Breast epithelium (tissue), 4 donors: ENCODE measurements around the gene TCHP. TPM values are rescaled to one million over a fixed set of nuclear protein-coding genes. Genes with fewer than 3 reads are reported as not detected.
"Not testable (repeated sequence)": the region's sequence is repeated elsewhere in the genome, so short reads cannot be mapped to it uniquely, and the experiment has no call there.

ENCODE experiments used
- DNase-seq, 2 donors: peaks; one replicate each; pipeline ENCODE4 v3.0.0-alpha.2; 2019; ENCODE audit warnings: low spot score in 2 of 2
- H3K27ac ChIP-seq, 2 donors: fragments of 200-600 bp; sonication (generic) in 1 of 2; one replicate each; pipeline ENCODE4 v1.5.1; 2016 to 2019; ENCODE audit warnings: mild to moderate bottlenecking in 1 of 2
- H3K27me3 ChIP-seq, 2 donors: fragments of 200-600 bp; sonication (generic) in 1 of 2; one replicate each; pipeline versions ENCODE4 v1.5.1 to v1.6.0; 2017 to 2019; ENCODE audit warnings: control low read depth in 1 of 2, mild to moderate bottlenecking in 1 of 2
- H3K36me3 ChIP-seq: fragments of 200-600 bp; one replicate; pipeline ENCODE4 v1.5.1; 2019
- H3K4me1 ChIP-seq, 2 donors: fragments of 200-600 bp; sonication (generic); one replicate each; pipeline ENCODE4 v1.5.1; 2016 to 2019; ENCODE audit warnings: control low read depth in 1 of 2
- H3K4me3 ChIP-seq, 3 donors: fragments of 200-600 bp; sonication (generic); 1 replicate in 2 of 3; 2 replicates in 1 of 3; pipeline ENCODE4 v1.5.1; 2016 to 2019; ENCODE audit warnings: mild to moderate bottlenecking in 3 of 3, moderate library complexity in 2 of 3
- H3K9me3 ChIP-seq, 2 donors: fragments of 200-600 bp; sonication (generic) in 1 of 2; one replicate each; pipeline ENCODE4 v1.5.1; 2016 to 2019; ENCODE audit warnings: control low read depth in 1 of 2
- CTCF ChIP-seq, 3 donors: fragments of 450-650 bp; IDR thresholded peaks; one replicate each; pipeline ENCODE4 v1.5.1; 2016 to 2017; ENCODE audit warnings: antibody characterized with exemption in 3 of 3, mild to moderate bottlenecking in 3 of 3, moderate library complexity in 3 of 3
- POLR2A ChIP-seq: fragments of 450-650 bp; IDR thresholded peaks from one replicate; pipeline ENCODE4 v1.6.1; 2016; ENCODE audit warnings: antibody characterized with exemption, mild to moderate bottlenecking, moderate library complexity
- POLR2AphosphoS5 ChIP-seq, 3 donors: sonication (generic); formaldehyde crosslinking; IDR thresholded peaks; one replicate each; pipeline ENCODE4 v1.6.1; 2017; ENCODE audit warnings: antibody characterized with exemption in 3 of 3
- intact Hi-C: fragments of 100-400 bp; cut with DNase I; formaldehyde crosslinking; loops from one replicate; pipeline ENCODE4 v1.15.1; 2023; ENCODE audit warnings: low total_unique reads
- total RNA-seq, 3 donors: library from RNA; depleted of rRNA; stranded (reverse); fragments of >200 nt; gene quantifications; one replicate each; pipeline ENCODE4 v1.1.0, GENCODE V29; 2016

TCHP gene
- total RNA-seq, 3 donors from 2014 or later: 10.2 to 20.0 (median 18.6) TPM

DNA sequence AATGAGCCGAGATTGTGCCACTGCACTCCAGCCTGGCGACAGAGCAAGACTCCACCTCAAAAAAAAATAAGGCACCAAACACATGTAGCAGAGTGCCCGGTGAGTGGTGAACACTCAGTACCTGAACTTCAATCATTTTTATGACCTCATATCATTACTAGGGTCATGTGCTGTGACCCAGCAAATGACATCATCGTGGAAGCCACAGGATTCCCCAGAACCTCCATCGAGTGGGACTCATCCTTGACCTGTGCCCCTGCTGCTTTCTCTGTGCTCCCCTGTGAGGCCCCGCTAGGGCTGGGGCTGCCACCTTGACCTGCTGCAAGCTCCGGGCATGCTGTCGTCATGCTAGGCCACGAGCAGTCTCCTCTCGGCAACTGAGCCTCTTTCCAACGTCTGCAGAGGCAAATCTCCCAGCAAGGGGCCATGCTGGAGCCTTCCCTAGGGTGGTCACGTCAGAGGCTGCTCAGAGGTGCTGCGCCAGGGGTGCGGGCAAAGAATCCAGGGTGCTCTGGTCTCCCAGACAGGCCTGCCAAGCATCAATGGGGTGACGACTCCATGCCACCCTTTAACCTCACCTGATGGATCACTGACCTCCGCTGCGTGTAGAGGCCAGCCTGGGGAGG is 38.3 kb upstream of the TCHP start:
- intact Hi-C loops: loop anchor here (10.0 kb wide), 1 partner anchor 757 kb away; no protein-coding TSS in a partner anchor
- H3K4me1 ChIP-seq: peaks cover 0 to 4% of the 10 kb centered on the region in 2 donors
- H3K27ac ChIP-seq: no peak overlapping the region

DNA sequence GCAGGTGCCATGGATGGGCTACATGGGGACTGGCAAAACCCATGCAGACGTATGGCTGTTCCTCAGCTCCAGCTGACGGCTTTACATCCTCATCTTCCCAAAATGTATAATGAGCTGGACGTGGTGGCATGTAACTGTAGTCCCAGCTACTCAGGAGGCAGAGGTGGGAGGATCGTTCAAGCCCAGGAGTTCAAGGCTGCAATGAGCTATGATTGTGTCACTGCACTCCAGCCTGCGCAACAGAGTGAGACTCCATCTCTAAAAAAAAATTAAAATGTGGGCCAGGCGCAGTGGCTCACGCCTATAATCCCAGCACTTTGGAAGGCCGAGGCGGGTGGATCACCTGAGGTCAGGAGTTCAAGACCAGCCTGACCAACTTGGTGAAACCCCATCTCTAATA is 37.6 kb upstream of the TCHP start:
- H3K27me3 ChIP-seq, H3K4me1 ChIP-seq, H3K4me3 ChIP-seq, H3K27ac ChIP-seq, H3K36me3 ChIP-seq, H3K9me3 ChIP-seq, DNase-seq: not testable (repeated sequence)
- intact Hi-C loops: loop anchor here (10.0 kb wide), 1 partner anchor 758 kb away; no protein-coding TSS in a partner anchor

More for the DNA sequence above, 38.3 kb upstream of the TCHP start:
- TF ChIP-seq POLR2A: no peak
- no peak for TF ChIP-seq CTCF (IDR thresholded peaks at IDR 0.05)
- no peak for TF ChIP-seq POLR2AphosphoS5 (IDR thresholded peaks at IDR 0.05)
- Histone ChIP-seq H3K4me3 (no peak overlapping the region), H3K9me3 (no peaks in the 10 kb centered on the region), H3K27me3 (no peaks in the 10 kb centered on the region), H3K36me3 (no peaks in the 10 kb centered on the region)
- no peak for DNase-seq

DNA sequence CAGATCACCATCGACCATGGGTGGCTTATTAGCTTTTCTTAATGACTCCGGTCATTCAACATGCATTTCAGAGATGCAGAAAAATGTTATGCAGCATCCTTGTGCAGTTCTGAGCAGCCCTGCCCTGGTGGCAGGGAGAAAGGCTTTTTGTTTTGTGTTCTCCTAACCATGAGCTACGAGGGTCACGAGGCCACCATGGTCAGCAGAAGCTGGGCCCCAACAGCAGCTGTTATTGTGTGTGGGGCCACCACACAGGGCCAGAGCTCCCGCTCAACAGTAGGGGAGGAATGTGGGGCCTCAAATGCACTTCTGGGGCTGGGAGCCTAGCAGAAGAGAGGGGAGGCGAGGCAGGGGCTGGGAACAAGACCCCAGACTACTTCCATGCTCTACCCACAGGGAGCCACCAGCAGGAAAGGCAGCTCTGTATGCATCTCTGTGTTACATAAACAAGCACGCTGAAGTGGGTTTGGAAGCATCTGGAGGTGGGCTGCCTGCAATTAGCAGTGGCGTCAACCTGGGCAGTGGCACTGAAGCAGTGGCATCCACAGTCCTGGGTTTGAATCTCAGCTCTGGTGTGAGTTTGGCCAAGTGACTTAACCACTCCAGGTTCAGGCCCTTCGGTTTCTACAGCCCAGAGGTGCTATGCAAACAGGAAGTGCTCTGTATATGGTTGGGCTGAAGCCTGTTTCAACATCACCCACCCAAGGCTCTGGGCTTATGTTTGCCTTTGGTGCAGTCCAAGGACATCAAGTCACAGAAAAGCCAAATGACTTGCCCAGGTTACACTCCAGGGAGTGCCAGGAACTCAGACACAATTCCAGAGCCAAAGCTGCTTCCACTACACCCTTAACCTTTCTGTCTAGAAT is 36.0 kb upstream of the TCHP start:
- intact Hi-C loops: loop anchor here (10.0 kb wide), 1 partner anchor 759 kb away; no protein-coding TSS in a partner anchor
- no peak for TF ChIP-seq POLR2AphosphoS5 (IDR thresholded peaks at IDR 0.05)
- TF ChIP-seq CTCF (IDR thresholded peaks at IDR 0.05): no peak
- no peak for TF ChIP-seq POLR2A
- H3K27ac ChIP-seq: peak overlapping the region; percentile 77 to 84
- H3K4me1 ChIP-seq: peaks cover 0 to 4% of the 10 kb centered on the region in 2 donors
- no peak overlapping the region for H3K4me3 ChIP-seq
- H3K36me3 ChIP-seq: no peaks in the 10 kb centered on the region
- peak in 1 of 2 donors; percentile 39 for DNase-seq
- H3K9me3 ChIP-seq: no peaks in the 10 kb centered on the region
- H3K27me3 ChIP-seq: no peaks in the 10 kb centered on the region

DNA sequence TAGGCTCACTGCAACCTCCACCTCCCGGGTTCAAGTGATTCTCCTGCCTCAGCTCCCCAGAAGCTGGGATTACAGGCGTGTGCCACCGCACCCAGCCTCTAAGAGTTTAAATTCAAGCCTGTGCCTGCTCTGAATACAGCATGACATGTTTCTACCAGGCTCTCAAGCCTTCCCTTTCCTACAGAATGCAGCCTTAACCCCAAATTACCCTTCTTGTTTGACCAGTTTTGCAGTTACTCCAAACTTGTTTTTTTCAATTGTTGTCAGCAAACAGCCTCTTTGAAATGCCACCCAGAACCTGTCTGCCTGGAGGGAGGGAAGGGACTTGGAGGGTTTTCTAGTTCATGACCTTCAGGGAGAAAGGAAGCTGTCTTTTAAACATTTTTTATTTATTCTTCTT is 35.2 kb upstream of the TCHP start:
- TF ChIP-seq POLR2A (no peak), POLR2AphosphoS5 (IDR thresholded peaks at IDR 0.05) (peak in 1 of 3 donors; percentile 25)
- intact Hi-C loops: loop anchor here (10.0 kb wide), 1 partner anchor 760 kb away; no protein-coding TSS in a partner anchor
- Histone ChIP-seq H3K9me3 (no peaks in the 10 kb centered on the region), H3K27ac (peak overlapping the region; percentile 77 to 84), H3K4me3 (no peak overlapping the region), H3K4me1 (peaks cover 0 to 4% of the 10 kb centered on the region in 2 donors), H3K36me3 (no peaks in the 10 kb centered on the region), H3K27me3 (no peaks in the 10 kb centered on the region)
- DNase-seq: no peak

DNA sequence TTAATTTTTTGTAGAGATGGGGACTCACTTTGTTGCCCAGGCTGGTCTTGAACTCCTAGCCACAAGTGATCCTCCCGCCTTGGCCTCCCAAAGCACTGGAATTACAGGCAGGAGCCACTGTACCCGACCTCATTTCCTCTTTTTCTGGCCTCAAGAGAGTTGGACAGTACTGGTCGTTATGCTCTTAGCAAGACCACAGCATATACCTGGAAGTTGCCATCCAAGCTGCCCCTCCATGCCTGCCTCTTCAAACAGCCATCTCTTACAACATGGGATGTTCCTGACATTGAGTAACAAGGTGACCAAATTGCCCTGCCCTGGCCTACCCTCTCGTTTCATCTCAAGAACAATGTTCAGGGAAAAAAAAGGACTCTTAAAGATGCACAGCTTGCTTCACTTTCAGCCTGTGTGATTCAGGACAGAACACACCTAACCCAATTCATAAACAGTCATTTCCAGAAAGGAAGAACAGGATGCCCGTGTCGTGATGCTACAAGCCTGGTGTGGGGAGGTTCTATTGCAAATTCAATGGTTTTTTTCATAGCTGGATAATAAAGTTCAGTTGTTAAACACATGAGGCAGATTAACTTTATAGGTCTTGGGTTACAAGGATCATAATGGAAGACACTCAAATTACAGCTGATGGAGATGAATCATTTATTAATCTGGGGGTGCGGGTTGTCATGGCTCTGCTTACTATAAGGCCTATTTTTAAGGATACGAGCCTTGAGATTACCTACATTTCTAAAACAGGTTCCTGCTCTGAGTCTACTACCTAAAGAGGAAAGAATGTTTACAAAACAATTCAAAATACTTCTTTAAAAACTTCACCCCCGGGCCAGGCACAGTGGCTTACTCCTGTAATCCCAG is 31.7 kb upstream of the TCHP start:
- intact Hi-C loops: loop anchor here (10.0 kb wide), 1 partner anchor 764 kb away; no protein-coding TSS in a partner anchor
- DNase-seq: no peak
- Histone ChIP-seq H3K27me3 (no peaks in the 10 kb centered on the region), H3K27ac (peak overlapping the region; percentile 14 to 55), H3K36me3 (no peaks in the 10 kb centered on the region), H3K4me3 (no peak overlapping the region), H3K9me3 (no peaks in the 10 kb centered on the region), H3K4me1 (peaks cover 3 to 8% of the 10 kb centered on the region in 2 donors)
- TF ChIP-seq CTCF (IDR thresholded peaks at IDR 0.05): no peak
- no peak for TF ChIP-seq POLR2A
- TF ChIP-seq POLR2AphosphoS5 (IDR thresholded peaks at IDR 0.05): no peak
